ENCODE measurements around the gene EARS2.

DNA sequence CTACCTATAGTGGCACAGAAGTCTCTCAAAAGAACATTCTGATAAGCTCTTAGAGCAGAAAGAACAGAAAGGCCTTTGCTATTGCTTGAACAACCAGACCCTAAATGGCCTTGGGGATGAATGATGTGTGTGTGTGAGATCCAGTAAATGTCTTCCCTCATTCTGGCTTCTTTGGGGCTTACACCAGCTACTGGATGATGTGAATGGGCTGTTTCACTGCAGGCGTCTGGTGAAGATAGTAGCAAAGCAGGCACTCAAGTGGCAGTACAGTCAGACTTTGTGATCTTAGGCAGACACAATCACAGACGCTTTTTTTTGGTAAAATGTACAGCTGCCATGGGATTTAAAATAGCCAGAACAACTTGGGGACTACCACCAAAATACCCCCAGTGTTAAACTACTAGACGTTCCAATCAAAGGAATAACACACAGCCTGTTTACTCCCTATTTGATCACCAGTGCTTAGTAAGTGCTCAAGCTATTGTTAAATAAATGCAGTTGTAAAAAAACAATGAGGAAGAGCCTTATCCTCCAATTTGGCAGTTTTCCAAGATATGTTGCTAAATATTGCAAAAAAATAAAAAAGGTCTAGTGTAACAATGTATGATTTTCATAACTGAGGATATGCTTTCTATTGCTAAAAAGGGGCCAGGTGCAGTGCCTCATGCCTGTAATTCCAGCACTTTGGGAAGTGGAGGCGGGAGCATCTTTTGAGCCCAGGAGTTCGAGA is 21.1 kb upstream of the EARS2 start:
- TF ChIP-seq, protein P1, sequence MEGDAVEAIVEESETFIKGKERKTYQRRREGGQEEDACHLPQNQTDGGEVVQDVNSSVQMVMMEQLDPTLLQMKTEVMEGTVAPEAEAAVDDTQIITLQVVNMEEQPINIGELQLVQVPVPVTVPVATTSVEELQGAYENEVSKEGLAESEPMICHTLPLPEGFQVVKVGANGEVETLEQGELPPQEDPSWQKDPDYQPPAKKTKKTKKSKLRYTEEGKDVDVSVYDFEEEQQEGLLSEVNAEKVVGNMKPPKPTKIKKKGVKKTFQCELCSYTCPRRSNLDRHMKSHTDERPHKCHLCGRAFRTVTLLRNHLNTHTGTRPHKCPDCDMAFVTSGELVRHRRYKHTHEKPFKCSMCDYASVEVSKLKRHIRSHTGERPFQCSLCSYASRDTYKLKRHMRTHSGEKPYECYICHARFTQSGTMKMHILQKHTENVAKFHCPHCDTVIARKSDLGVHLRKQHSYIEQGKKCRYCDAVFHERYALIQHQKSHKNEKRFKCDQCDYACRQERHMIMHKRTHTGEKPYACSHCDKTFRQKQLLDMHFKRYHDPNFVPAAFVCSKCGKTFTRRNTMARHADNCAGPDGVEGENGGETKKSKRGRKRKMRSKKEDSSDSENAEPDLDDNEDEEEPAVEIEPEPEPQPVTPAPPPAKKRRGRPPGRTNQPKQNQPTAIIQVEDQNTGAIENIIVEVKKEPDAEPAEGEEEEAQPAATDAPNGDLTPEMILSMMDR (conservative IDR thresholded peaks at IDR 0.05 in 1 of 2, IDR thresholded peaks at IDR 0.05 in 1 of 2; ENCODE audit: low read depth in 1 of 2, low read length in 2 of 2): no peak
- no peak for TF ChIP-seq EZH2 (IDR thresholded peaks at IDR 0.05; ENCODE audit: low read length, missing control alignments)

Data from fibroblast of lung (primary cell).